DOHH2 (cell line): ENCODE results near the gene TBX3.
"Not testable (repeated sequence)": the region's sequence is repeated elsewhere in the genome, so short reads cannot be mapped to it uniquely, and the experiment has no call there.

ENCODE experiments used
- H3F3A ChIP-seq: fragments of 200-600 bp; sonication (generic), shearing (Covaris generic); 2 replicates; pipeline ENCODE4 v1.6.0; 2016; ENCODE audit warnings: antibody characterized with exemption, mild to moderate bottlenecking; ENCODE audit not compliant: control insufficient read depth, insufficient read depth
- H3K27ac ChIP-seq: fragments of 200-600 bp; sonication (generic); 2 replicates; pipeline ENCODE4 v1.5.1; 2014; ENCODE audit warnings: low read depth, mild to moderate bottlenecking, low read length, moderate library complexity
- H3K27me3 ChIP-seq: fragments of 200-600 bp; sonication (generic); 2 replicates; pipeline ENCODE4 v1.6.1; 2014; ENCODE audit warnings: mild to moderate bottlenecking, low read length, mixed read lengths; ENCODE audit not compliant: control insufficient read depth
- H3K36me3 ChIP-seq: fragments of 200-600 bp; sonication (generic); 2 replicates; pipeline ENCODE4 v1.6.1; 2014; ENCODE audit warnings: mild to moderate bottlenecking, low read length, moderate library complexity, mixed read lengths; ENCODE audit not compliant: control insufficient read depth
- H3K4me1 ChIP-seq: fragments of 200-600 bp; sonication (generic); 2 replicates; pipeline ENCODE4 v1.6.1; 2014; ENCODE audit warnings: mild to moderate bottlenecking, low read length, mixed read lengths; ENCODE audit not compliant: control insufficient read depth
- H3K4me2 ChIP-seq: fragments of 200-600 bp; sonication (generic); 2 replicates; pipeline ENCODE4 v1.6.0; 2014; ENCODE audit warnings: mild to moderate bottlenecking, low read length, moderate library complexity
- H3K4me3 ChIP-seq: fragments of 200-600 bp; sonication (generic); 2 replicates; pipeline ENCODE4 v1.5.1; 2014; ENCODE audit warnings: mild to moderate bottlenecking, low read length, mixed read lengths
- H3K79me2 ChIP-seq: fragments of 200-600 bp; sonication (generic); 2 replicates; pipeline ENCODE4 v1.6.1; 2014; ENCODE audit warnings: mild to moderate bottlenecking, low read length, mixed read lengths; ENCODE audit not compliant: control insufficient read depth
- H3K9me2 ChIP-seq: fragments of 200-600 bp; sonication (generic); replicated peaks from 2 replicates; pipeline ENCODE4 v1.6.1; 2014; ENCODE audit warnings: mild to moderate bottlenecking, low read length, mixed read lengths; ENCODE audit not compliant: control insufficient read depth
- H3K9me3 ChIP-seq: fragments of 200-600 bp; sonication (generic); 2 replicates; pipeline ENCODE4 v1.6.1; 2014; ENCODE audit warnings: antibody characterized with exemption, low read length, mixed read lengths; ENCODE audit not compliant: control insufficient read depth, insufficient read depth
- H4K20me1 ChIP-seq: fragments of 200-600 bp; sonication (generic); 2 replicates; pipeline ENCODE4 v1.6.0; 2014; ENCODE audit warnings: low read depth, mild to moderate bottlenecking, antibody characterized with exemption, low read length, moderate library complexity; ENCODE audit not compliant: control insufficient read depth, insufficient read depth
- EZH2phosphoT487 ChIP-seq: fragments of 200-600 bp; sonication (generic); IDR thresholded peaks from 2 replicates; pipeline ENCODE4 v1.6.1; 2017; ENCODE audit warnings: borderline replicate concordance, mild to moderate bottlenecking, antibody characterized with exemption, low read length, moderate library complexity, mixed read lengths
- TF ChIP-seq, protein P1 (sequence below): fragments of 200-600 bp; sonication (generic); IDR thresholded peaks from one replicate; pipeline ENCODE4 v1.5.1; 2014; ENCODE audit warnings: antibody characterized with exemption, mild to moderate bottlenecking, low read depth, low read length; ENCODE audit not compliant: poor library complexity, severe bottlenecking

The TBX3 gene

GRCh38 chr12:114684098-114684869 is at the start of gene TBX3:
TSS of gene TBX3 (minus strand) at chr12:114684175. CDS start at chr12:114683200, 975 bp downstream.
- no peaks in the 10 kb centered on the region for H3K36me3 ChIP-seq
- no peaks in the 10 kb centered on the region for H3K9me2 ChIP-seq
- no peaks in the 10 kb centered on the region for H4K20me1 ChIP-seq
- H3F3A ChIP-seq: no peaks in the 10 kb centered on the region
- TF ChIP-seq, protein P1, sequence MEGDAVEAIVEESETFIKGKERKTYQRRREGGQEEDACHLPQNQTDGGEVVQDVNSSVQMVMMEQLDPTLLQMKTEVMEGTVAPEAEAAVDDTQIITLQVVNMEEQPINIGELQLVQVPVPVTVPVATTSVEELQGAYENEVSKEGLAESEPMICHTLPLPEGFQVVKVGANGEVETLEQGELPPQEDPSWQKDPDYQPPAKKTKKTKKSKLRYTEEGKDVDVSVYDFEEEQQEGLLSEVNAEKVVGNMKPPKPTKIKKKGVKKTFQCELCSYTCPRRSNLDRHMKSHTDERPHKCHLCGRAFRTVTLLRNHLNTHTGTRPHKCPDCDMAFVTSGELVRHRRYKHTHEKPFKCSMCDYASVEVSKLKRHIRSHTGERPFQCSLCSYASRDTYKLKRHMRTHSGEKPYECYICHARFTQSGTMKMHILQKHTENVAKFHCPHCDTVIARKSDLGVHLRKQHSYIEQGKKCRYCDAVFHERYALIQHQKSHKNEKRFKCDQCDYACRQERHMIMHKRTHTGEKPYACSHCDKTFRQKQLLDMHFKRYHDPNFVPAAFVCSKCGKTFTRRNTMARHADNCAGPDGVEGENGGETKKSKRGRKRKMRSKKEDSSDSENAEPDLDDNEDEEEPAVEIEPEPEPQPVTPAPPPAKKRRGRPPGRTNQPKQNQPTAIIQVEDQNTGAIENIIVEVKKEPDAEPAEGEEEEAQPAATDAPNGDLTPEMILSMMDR: no peak
- TF ChIP-seq EZH2phosphoT487: no peak
- no peaks in the 10 kb centered on the region for H3K9me3 ChIP-seq
- no peak within 1 kb of the TSS for H3K4me2 ChIP-seq
- no peaks in the 10 kb centered on the region for H3K79me2 ChIP-seq
- no peak within 1 kb of the TSS for H3K4me3 ChIP-seq
- H3K27me3 ChIP-seq: peaks cover 14% of the 10 kb centered on the region
- no peaks in the 10 kb centered on the region for H3K4me1 ChIP-seq
- no peak within 1 kb of the TSS for H3K27ac ChIP-seq

DNA sequence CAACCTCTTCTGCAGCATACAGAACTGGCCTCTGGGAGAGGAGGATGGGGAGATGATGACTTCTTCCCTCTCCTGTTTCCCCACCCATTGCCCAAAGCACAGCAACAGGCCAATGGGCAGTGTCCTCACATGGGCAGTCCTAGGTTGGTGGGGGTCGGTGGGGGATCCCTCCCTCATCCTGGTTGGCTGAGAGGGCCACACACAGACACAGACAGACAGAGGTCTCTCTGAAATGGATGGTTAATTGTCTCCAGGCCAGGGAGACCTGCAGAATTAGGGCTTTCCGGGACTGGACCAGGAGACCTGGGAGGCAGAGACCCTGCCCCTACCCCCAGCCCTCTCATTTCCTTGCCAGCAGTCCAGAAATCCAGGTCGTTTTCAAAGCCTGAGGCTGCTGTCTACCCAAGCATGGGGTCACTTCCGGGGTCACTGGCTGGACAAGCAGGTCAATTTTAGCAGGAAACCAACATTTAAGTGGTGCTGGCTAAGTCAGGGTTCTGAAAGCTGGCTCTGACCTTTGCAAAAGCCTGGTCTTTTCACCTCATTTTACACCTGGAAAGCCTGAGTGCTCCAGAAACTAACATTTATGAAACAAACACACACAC is 48.6 kb upstream of the TBX3 start:
- H4K20me1 ChIP-seq: no peaks in the 10 kb centered on the region
- no peaks in the 10 kb centered on the region for H3K79me2 ChIP-seq
- no peak overlapping the region for H3K27ac ChIP-seq
- TF ChIP-seq, protein P1: no peak
- no peak for TF ChIP-seq EZH2phosphoT487
- H3K9me3 ChIP-seq: no peaks in the 10 kb centered on the region
- H3K4me3 ChIP-seq: no peak overlapping the region
- no peak overlapping the region for H3K4me2 ChIP-seq
- H3K9me2 ChIP-seq: no peaks in the 10 kb centered on the region
- H3K36me3 ChIP-seq: no peaks in the 10 kb centered on the region
- H3K27me3 ChIP-seq: no peaks in the 10 kb centered on the region
- H3K4me1 ChIP-seq: no peaks in the 10 kb centered on the region
- H3F3A ChIP-seq: no peaks in the 10 kb centered on the region

DNA sequence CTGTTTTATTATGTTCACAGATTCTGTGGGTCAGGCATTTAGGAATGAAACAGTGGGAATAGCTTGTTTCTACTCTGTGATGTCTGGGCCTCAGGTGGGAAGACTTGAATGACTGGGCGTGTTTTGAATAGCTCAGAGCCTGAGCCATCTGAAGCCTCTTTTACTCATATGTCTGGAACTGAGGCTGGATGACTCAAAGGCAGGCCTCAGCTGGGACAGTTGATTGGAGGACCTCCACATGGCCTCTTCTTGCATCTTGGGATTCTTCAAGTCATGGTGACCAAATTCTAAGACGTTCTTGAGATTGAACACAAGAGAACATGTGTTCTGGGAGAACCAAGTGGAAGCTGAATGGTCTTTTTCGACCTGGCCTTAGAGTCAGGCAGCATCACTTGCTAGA is 45.8 kb upstream of the TBX3 start:
- Histone ChIP-seq H3K27me3 (no peaks in the 10 kb centered on the region), H3K27ac (no peak overlapping the region), H3K4me3 (no peak overlapping the region), H3K4me1 (no peaks in the 10 kb centered on the region), H3F3A (no peaks in the 10 kb centered on the region), H3K79me2 (no peaks in the 10 kb centered on the region), H3K9me3 (no peaks in the 10 kb centered on the region), H3K4me2 (no peak overlapping the region), H3K36me3 (no peaks in the 10 kb centered on the region), H4K20me1 (no peaks in the 10 kb centered on the region), H3K9me2 (no peaks in the 10 kb centered on the region)
- no peak for TF ChIP-seq EZH2phosphoT487

GRCh38 chr12:114726092-114726710 is 42.2 kb upstream of the TBX3 start:
- Histone ChIP-seq H3K4me3 (no peak overlapping the region), H3K79me2 (no peaks in the 10 kb centered on the region), H3K9me2 (no peaks in the 10 kb centered on the region), H3K4me1 (no peaks in the 10 kb centered on the region), H3K9me3 (no peaks in the 10 kb centered on the region), H3F3A (no peaks in the 10 kb centered on the region), H4K20me1 (no peaks in the 10 kb centered on the region), H3K27me3 (no peaks in the 10 kb centered on the region), H3K4me2 (no peak overlapping the region), H3K36me3 (no peaks in the 10 kb centered on the region), H3K27ac (no peak overlapping the region)
- no peak for TF ChIP-seq EZH2phosphoT487
- TF ChIP-seq, protein P1: no peak

DNA sequence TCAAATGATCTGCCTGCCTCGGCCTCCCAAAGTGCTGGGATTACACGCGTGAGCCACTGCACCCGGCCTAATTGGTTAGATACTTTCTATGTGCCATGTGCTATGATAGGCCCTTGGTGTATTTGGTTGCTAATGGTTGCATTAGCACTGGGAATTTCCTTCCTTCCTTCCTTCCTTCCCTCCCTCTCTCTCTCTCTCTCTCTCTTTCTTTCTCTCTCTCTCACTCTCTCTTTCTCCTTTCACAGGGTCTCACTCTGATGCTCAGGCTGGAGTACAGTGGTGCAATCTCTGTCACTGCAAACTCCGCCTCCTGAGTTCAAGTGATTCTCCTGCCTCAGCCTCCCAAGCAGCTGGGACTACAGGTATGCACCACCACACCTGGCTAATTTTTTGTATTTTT is 38.2 kb upstream of the TBX3 start:
- H3K4me1 ChIP-seq, H3K9me3 ChIP-seq, H3K79me2 ChIP-seq, H3F3A ChIP-seq, H3K4me2 ChIP-seq, H3K27me3 ChIP-seq, H3K9me2 ChIP-seq, H3K4me3 ChIP-seq, H3K36me3 ChIP-seq, H3K27ac ChIP-seq, H4K20me1 ChIP-seq: not testable (repeated sequence)
